HEK293T (cell line): ENCODE measurements around the gene ZNF605.
A peak's percentile ranks its signal among the peaks of the same experiment; 100 is the strongest.

ENCODE experiments used
- ARNT ChIP-seq: fragments of 450-650 bp; IDR thresholded peaks from 2 replicates; pipeline ENCODE4 v1.6.1; 2017; ENCODE audit warnings: mild to moderate bottlenecking
- BHLHE40 ChIP-seq: fragments of 450-650 bp; IDR thresholded peaks from 2 replicates; pipeline ENCODE4 v1.6.1; 2016; ENCODE audit warnings: mild to moderate bottlenecking, moderate library complexity, borderline replicate concordance
- CTBP1 ChIP-seq: fragments of 450-650 bp; IDR thresholded peaks from 2 replicates; pipeline ENCODE4 v1.6.1; 2016; ENCODE audit warnings: borderline replicate concordance
- ELF4 ChIP-seq: fragments of 450-650 bp; IDR thresholded peaks from 2 replicates; pipeline ENCODE4 v1.6.1; 2017; ENCODE audit warnings: antibody characterized with exemption
- FOXK2 ChIP-seq: fragments of 450-650 bp; IDR thresholded peaks from 2 replicates; pipeline ENCODE4 v1.6.1; 2016; ENCODE audit warnings: mild to moderate bottlenecking
- FOXM1 ChIP-seq: fragments of 450-650 bp; IDR thresholded peaks from 2 replicates; pipeline ENCODE4 v1.6.1; 2017; ENCODE audit warnings: mild to moderate bottlenecking, borderline replicate concordance
- HDGF ChIP-seq: fragments of 450-650 bp; IDR thresholded peaks from 2 replicates; pipeline ENCODE4 v1.6.1; 2017; ENCODE audit warnings: antibody characterized with exemption, borderline replicate concordance
- NFRKB ChIP-seq: fragments of 450-650 bp; IDR thresholded peaks from 2 replicates; pipeline ENCODE4 v1.6.1; 2016; ENCODE audit warnings: mild to moderate bottlenecking, moderate library complexity
- SP1 ChIP-seq: fragments of 450-650 bp; IDR thresholded peaks from 2 replicates; pipeline ENCODE4 v1.6.1; 2017
- SUZ12 ChIP-seq: fragments of 450-650 bp; IDR thresholded peaks from 2 replicates; pipeline ENCODE4 v1.6.1; 2016; ENCODE audit warnings: mild to moderate bottlenecking

GRCh38 chr12:132887513-132888351, 68.4 kb downstream of the ZNF605 start, which contains the start of gene CHFR:
- TF ChIP-seq FOXK2 (no peak), SP1 (no peak), SUZ12 (no peak), ELF4 (peak; percentile 88), BHLHE40 (no peak), CTBP1 (no peak), HDGF (no peak), NFRKB (no peak; the same call in 1 of the 2 replicates), FOXM1 (no peak), ARNT (no peak)
